ENCODE results near the gene TSPAN5. TPM values are rescaled to one million over a fixed set of nuclear protein-coding genes. Genes with fewer than 3 reads are reported as not detected.

Gene TSPAN5
- total RNA-seq, 1 donor from 2014 or later = 21.8 TPM

DNA sequence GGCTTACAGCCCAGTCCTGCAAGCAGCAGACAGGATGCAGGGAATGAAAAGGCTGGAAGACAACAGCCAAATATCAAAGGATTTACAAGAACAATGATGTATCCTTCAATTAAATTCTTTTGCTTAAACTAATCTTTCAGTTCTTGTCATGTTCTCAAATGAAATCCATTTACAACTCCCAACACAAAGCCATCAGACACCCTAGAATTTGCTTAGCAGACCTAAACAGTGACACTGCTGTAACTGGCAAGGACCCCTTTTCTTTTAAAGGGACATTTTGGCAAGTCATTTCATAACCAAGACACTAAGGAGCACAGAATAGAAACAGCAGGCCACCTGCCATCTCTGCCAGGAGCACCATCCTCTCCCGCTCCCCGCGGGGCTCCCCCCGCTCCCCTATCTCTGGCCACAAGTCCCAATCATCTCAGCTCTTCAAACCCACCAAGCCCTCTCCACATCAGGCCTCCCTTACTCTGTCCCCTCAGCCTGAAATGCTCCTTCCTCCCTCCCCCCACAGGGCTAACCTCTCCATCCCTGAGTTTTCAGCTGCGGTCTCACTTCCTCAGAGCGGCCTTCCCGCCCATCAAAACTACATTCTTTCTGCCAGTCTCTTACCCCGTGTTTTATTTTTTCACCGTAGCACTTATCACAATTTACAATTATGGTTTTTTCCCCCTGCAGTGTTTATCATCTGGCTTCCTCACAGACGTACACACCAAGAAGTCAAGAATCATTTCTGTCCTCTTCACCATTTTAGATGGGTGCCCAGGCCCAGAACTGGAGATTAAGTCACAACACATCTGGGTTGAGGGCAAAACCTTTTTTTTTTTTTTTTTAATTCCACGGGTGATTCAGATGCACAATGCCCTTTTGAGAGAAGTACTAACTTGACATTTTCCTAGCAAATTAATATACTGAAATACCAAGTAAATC is 45.8 kb downstream of the TSPAN5 start:
- H3K4me3 Mint-ChIP-seq (ENCODE audit: unreplicated experiment) = no peak overlapping the region

DNA sequence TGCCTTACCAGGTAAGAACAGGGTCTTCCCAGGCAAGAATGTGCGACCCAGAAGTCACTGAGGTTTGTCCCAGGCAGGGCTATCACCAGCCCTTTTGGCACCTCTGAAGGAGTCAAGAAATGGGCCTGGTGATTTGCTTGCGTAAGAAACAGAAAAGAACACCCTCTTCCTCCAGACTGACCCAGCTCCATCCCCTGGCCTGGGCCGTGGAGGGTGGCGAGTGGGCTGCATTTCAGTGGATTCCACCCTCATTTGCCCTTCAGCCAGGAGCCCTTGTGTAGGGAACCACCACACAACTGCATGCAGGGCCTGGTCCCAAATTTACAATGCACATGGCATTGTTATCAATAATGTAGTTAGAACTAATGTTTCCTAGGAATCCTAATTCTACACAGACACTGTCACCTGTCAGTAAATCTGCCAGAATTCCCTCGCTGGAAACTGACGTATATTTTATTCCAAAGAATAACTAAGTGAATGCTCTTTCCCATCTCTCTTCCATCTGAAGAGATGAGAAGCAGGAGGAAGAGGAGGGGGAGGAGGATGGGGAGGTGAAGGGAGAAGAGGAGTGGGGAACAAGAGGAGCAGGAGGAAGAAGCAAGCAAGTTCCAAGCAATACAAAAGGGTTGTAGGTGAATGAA is 46.6 kb downstream of the TSPAN5 start:
- H3K36me3 Mint-ChIP-seq (ENCODE audit: low read depth, unreplicated experiment) = no peaks in the 10 kb centered on the region
- no peaks in the 10 kb centered on the region for H3K9me3 Mint-ChIP-seq (ENCODE audit: unreplicated experiment)
- H3K4me1 Mint-ChIP-seq (ENCODE audit: unreplicated experiment) = peaks cover 20% of the 10 kb centered on the region
- no peak for TF ChIP-seq CTCF (IDR thresholded peaks at IDR 0.05; ENCODE audit: unreplicated experiment)
- DNase-seq (ENCODE audit: low spot score) = no peak
- no peaks in the 10 kb centered on the region for H3K27me3 Mint-ChIP-seq (ENCODE audit: unreplicated experiment)
- no peak overlapping the region for H3K4me3 Mint-ChIP-seq (ENCODE audit: unreplicated experiment)
- H3K27ac Mint-ChIP-seq (ENCODE audit: unreplicated experiment) = no peak overlapping the region

More for the DNA sequence above, 45.8 kb downstream of the TSPAN5 start:
- peaks cover under 1% of the 10 kb centered on the region for H3K27me3 Mint-ChIP-seq (ENCODE audit: unreplicated experiment)
- H3K36me3 Mint-ChIP-seq (ENCODE audit: low read depth, unreplicated experiment) = no peaks in the 10 kb centered on the region
- DNase-seq (ENCODE audit: low spot score) = no peak
- H3K9me3 Mint-ChIP-seq (ENCODE audit: unreplicated experiment) = no peaks in the 10 kb centered on the region
- H3K27ac Mint-ChIP-seq (ENCODE audit: unreplicated experiment) = no peak overlapping the region
- no peak for TF ChIP-seq CTCF (IDR thresholded peaks at IDR 0.05; ENCODE audit: unreplicated experiment)
- H3K4me1 Mint-ChIP-seq (ENCODE audit: unreplicated experiment) = peaks cover 20% of the 10 kb centered on the region

DNA sequence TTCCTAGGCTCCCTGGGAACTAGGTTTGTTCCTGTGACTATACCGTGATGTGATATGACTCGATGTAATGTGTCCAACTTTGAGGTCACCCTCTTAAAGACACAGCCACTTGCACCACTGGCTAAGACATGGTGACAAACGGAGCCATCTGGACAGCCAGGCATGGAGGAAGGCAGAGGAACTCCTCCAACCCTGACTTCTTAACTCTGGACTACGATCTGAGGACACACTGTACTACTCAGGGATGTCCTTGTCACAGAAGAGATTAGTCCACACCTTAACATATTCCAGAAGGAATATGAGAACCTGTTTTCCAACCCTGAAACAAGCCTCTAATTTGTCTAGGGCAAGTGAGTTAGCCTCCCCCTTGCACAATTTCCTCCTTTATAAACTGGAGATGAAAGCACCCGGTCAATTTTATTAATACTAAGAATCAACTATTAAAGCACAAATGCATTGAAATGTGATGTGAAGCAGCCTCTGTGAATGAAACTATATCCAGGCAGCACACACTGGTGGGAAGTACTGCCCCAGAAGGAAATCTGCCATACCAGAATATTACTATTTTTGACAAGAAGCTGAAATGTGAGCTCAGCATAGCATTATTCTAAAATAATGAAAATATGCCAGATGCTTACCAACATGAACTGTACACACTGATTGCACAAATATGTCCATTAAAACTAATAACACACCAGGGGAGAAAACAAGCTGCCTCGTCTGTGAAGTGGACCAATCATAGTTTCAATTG is 47.3 kb downstream of the TSPAN5 start:
- no peak for TF ChIP-seq CTCF (IDR thresholded peaks at IDR 0.05; ENCODE audit: unreplicated experiment)
- H3K27me3 Mint-ChIP-seq (ENCODE audit: unreplicated experiment) = no peaks in the 10 kb centered on the region
- H3K4me3 Mint-ChIP-seq (ENCODE audit: unreplicated experiment) = no peak overlapping the region
- peaks cover 20% of the 10 kb centered on the region for H3K4me1 Mint-ChIP-seq (ENCODE audit: unreplicated experiment)
- H3K36me3 Mint-ChIP-seq (ENCODE audit: low read depth, unreplicated experiment) = no peaks in the 10 kb centered on the region
- no peak for DNase-seq (ENCODE audit: low spot score)
- H3K27ac Mint-ChIP-seq (ENCODE audit: unreplicated experiment) = no peak overlapping the region
- no peaks in the 10 kb centered on the region for H3K9me3 Mint-ChIP-seq (ENCODE audit: unreplicated experiment)

DNA sequence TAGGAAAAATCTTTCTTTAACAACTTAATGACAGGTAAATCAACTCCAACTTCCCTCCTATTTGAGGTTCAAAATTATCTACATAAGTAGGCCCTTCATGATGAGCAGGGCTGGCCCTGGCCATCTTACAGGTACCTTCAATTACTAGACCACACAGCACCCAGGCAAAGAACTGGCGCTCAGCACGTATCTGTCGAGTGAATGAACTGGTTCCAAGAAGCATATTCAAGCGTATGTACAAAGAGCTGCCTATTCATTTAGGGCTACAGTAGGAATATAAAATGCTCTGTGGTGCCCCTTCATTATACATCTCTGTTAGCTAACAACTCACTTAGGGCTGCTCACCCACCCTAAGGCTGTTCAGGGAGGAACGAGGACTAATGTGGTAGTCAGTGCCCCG is 48.0 kb downstream of the TSPAN5 start:
- no peak for TF ChIP-seq CTCF (IDR thresholded peaks at IDR 0.05; ENCODE audit: unreplicated experiment)
- Mint-ChIP-seq H3K4me3 (ENCODE audit: unreplicated experiment) (no peak overlapping the region), H3K36me3 (ENCODE audit: low read depth, unreplicated experiment) (no peaks in the 10 kb centered on the region), H3K9me3 (ENCODE audit: unreplicated experiment) (no peaks in the 10 kb centered on the region), H3K27me3 (ENCODE audit: unreplicated experiment) (peaks cover 1% of the 10 kb centered on the region), H3K27ac (ENCODE audit: unreplicated experiment) (no peak overlapping the region), H3K4me1 (ENCODE audit: unreplicated experiment) (peaks cover 20% of the 10 kb centered on the region)
- DNase-seq (ENCODE audit: low spot score) = no peak

Measured in endothelial cell (in vitro differentiated cells).